NCI-H2081 treated with DMSO at 0.1 percent for 48 hours (cell line): Measurements from ENCODE around the gene LCK.
A peak's percentile ranks its signal among the peaks of the same experiment; 100 is the strongest.

Experiments used
- DNase-seq: peaks from one replicate; lab custom pipeline; 2025; lab: John Stamatoyannopoulos, UW

The LCK gene

GRCh38 chr1:32250893-32251716 is at the start of gene LCK:
Gene LCK (plus strand): TSS chr1:32251265. CDS start chr1:32274330, 23,065 bp downstream.
- DNase-seq = no peak

GRCh38 chr1:32204943-32205361 is 46.1 kb upstream of the LCK start:
- DNase-seq = no peak

- DNase-seq = peak; percentile 88
These were observed 45.4 kb upstream of the LCK start, which contains the start of gene IQCC for GRCh38 chr1:32205401-32206370. Gene IQCC (plus strand): TSS chr1:32205671. CDS start chr1:32205682, 11 bp downstream.

GRCh38 chr1:32208469-32208868 is 42.6 kb upstream of the LCK start:
- DNase-seq = no peak

- peak; percentile 85 for DNase-seq
These were observed 42.2 kb upstream of the LCK start, which contains the start of gene DCDC2B for GRCh38 chr1:32208891-32209328. Gene DCDC2B (plus strand): TSS chr1:32209089. CDS start chr1:32209094, 5 bp downstream.

- peak; percentile 15 for DNase-seq
These were observed 35.2 kb upstream of the LCK start for GRCh38 chr1:32215629-32216480.

GRCh38 chr1:32216566-32216965 is 34.5 kb upstream of the LCK start:
- DNase-seq = no peak

- DNase-seq = no peak
These were observed 32.0 kb upstream of the LCK start for GRCh38 chr1:32219022-32219421.

GRCh38 chr1:32220746-32221580 is 30.1 kb upstream of the LCK start:
- DNase-seq = no peak

GRCh38 chr1:32221581-32221979 is 29.5 kb upstream of the LCK start:
- no peak for DNase-seq

- DNase-seq = peak; percentile 74
These were observed 28.9 kb upstream of the LCK start, which contains the start of the genes EIF3I and TMEM234 for GRCh38 chr1:32221980-32222755. Gene EIF3I (plus strand): TSS chr1:32222407. CDS start chr1:32222442, 35 bp downstream. Gene TMEM234 (minus strand): TSS chr1:32222353. CDS start chr1:32222322, 31 bp downstream.

GRCh38 chr1:32223683-32224082 is 27.4 kb upstream of the LCK start:
- DNase-seq = no peak

GRCh38 chr1:32224285-32224684 is 26.8 kb upstream of the LCK start:
- DNase-seq = no peak

GRCh38 chr1:32228771-32229170 is 22.3 kb upstream of the LCK start:
- DNase-seq = no peak

GRCh38 chr1:32231843-32232432 is 19.1 kb upstream of the LCK start:
- no peak for DNase-seq

GRCh38 chr1:32232558-32233304 is 18.3 kb upstream of the LCK start:
- DNase-seq = no peak

GRCh38 chr1:32234792-32235191 is 16.3 kb upstream of the LCK start:
- DNase-seq = no peak

GRCh38 chr1:32239337-32239736 is 11.7 kb upstream of the LCK start:
- no peak for DNase-seq

- no peak for DNase-seq
These were observed 11.3 kb upstream of the LCK start for GRCh38 chr1:32239790-32240139.
